ENCODE results near the gene EFNA2.

The EFNA2 gene

GRCh38 chr19:1275260-1275975, 10.3 kb upstream of the EFNA2 start, which contains the start of gene FAM174C:
TSS of gene FAM174C (plus strand) at chr19:1275530. CDS start at chr19:1275550, 20 bp downstream.
- Histone ChIP-seq H3K79me2 (ENCODE audit: insufficient read depth, low read length) (peaks cover 63% of the 10 kb centered on the region), H3K4me3 (ENCODE audit: low read length, poor library complexity, severe bottlenecking) (peak within 1 kb of the TSS; percentile 90), H3K9me2 (replicated peaks; ENCODE audit: low read depth, low read length) (no peaks in the 10 kb centered on the region), H3K4me1 (ENCODE audit: insufficient read depth, low read length, poor library complexity, severe bottlenecking) (peaks cover 35% of the 10 kb centered on the region), H3F3A (ENCODE audit: low read depth) (peaks cover 14% of the 10 kb centered on the region), H4K20me1 (ENCODE audit: insufficient read depth, low read length, poor library complexity, severe bottlenecking) (peaks cover 58% of the 10 kb centered on the region), H2AFZ (ENCODE audit: low read length) (peak within 1 kb of the TSS; percentile 21; the same call in 1 of the 2 replicates), H3K9me3 (ENCODE audit: insufficient read depth, low read depth, low read length) (no peaks in the 10 kb centered on the region), H3K4me2 (ENCODE audit: low read depth, low read length, poor library complexity, severe bottlenecking) (peak within 1 kb of the TSS; percentile 98), H3K36me3 (ENCODE audit: insufficient read depth, low read length) (peaks cover 55% of the 10 kb centered on the region; the same call in 1 of the 2 replicates), H3K27me3 (ENCODE audit: insufficient read depth, low read length, poor library complexity, severe bottlenecking) (no peaks in the 10 kb centered on the region), H3K9ac (ENCODE audit: low read depth, low read length, poor library complexity, severe bottlenecking) (peak within 1 kb of the TSS; percentile 85)
- TF ChIP-seq EZH2phosphoT487 (IDR thresholded peaks at IDR 0.05; ENCODE audit: borderline replicate concordance), result no peak
- TF ChIP-seq, protein P1, sequence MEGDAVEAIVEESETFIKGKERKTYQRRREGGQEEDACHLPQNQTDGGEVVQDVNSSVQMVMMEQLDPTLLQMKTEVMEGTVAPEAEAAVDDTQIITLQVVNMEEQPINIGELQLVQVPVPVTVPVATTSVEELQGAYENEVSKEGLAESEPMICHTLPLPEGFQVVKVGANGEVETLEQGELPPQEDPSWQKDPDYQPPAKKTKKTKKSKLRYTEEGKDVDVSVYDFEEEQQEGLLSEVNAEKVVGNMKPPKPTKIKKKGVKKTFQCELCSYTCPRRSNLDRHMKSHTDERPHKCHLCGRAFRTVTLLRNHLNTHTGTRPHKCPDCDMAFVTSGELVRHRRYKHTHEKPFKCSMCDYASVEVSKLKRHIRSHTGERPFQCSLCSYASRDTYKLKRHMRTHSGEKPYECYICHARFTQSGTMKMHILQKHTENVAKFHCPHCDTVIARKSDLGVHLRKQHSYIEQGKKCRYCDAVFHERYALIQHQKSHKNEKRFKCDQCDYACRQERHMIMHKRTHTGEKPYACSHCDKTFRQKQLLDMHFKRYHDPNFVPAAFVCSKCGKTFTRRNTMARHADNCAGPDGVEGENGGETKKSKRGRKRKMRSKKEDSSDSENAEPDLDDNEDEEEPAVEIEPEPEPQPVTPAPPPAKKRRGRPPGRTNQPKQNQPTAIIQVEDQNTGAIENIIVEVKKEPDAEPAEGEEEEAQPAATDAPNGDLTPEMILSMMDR (conservative IDR thresholded peaks at IDR 0.05; ENCODE audit: low read length), result no peak

GRCh38 chr19:1275976-1276627, 9.6 kb upstream of the EFNA2 start:
- Histone ChIP-seq H3K4me2 (ENCODE audit: low read depth, low read length, poor library complexity, severe bottlenecking) (peak overlapping the region; percentile 98), H3K9me2 (replicated peaks; ENCODE audit: low read depth, low read length) (no peaks in the 10 kb centered on the region), H3K36me3 (ENCODE audit: insufficient read depth, low read length) (peaks cover 49% of the 10 kb centered on the region; the same call in 1 of the 2 replicates), H3K4me3 (ENCODE audit: low read length, poor library complexity, severe bottlenecking) (peak overlapping the region; percentile 90), H3K9ac (ENCODE audit: low read depth, low read length, poor library complexity, severe bottlenecking) (peak overlapping the region; percentile 85), H3K9me3 (ENCODE audit: insufficient read depth, low read depth, low read length) (no peaks in the 10 kb centered on the region), H3F3A (ENCODE audit: low read depth) (peaks cover 14% of the 10 kb centered on the region), H4K20me1 (ENCODE audit: insufficient read depth, low read length, poor library complexity, severe bottlenecking) (peaks cover 51% of the 10 kb centered on the region), H3K4me1 (ENCODE audit: insufficient read depth, low read length, poor library complexity, severe bottlenecking) (peaks cover 28% of the 10 kb centered on the region), H3K79me2 (ENCODE audit: insufficient read depth, low read length) (peaks cover 56% of the 10 kb centered on the region), H2AFZ (ENCODE audit: low read length) (peak overlapping the region; percentile 21; the same call in 1 of the 2 replicates), H3K27me3 (ENCODE audit: insufficient read depth, low read length, poor library complexity, severe bottlenecking) (no peaks in the 10 kb centered on the region)
- no peak for TF ChIP-seq EZH2phosphoT487 (IDR thresholded peaks at IDR 0.05; ENCODE audit: borderline replicate concordance)
- TF ChIP-seq, protein P1 (conservative IDR thresholded peaks at IDR 0.05; ENCODE audit: low read length), result no peak

GRCh38 chr19:1276628-1277022, 9.0 kb upstream of the EFNA2 start:
- TF ChIP-seq, protein P1 (conservative IDR thresholded peaks at IDR 0.05; ENCODE audit: low read length), result no peak
- no peak for TF ChIP-seq EZH2phosphoT487 (IDR thresholded peaks at IDR 0.05; ENCODE audit: borderline replicate concordance)
- Histone ChIP-seq H3K27me3 (ENCODE audit: insufficient read depth, low read length, poor library complexity, severe bottlenecking) (no peaks in the 10 kb centered on the region), H3K9me2 (replicated peaks; ENCODE audit: low read depth, low read length) (no peaks in the 10 kb centered on the region), H3K36me3 (ENCODE audit: insufficient read depth, low read length) (peaks cover 44% of the 10 kb centered on the region; the same call in 1 of the 2 replicates), H2AFZ (ENCODE audit: low read length) (no peak overlapping the region), H3K4me2 (ENCODE audit: low read depth, low read length, poor library complexity, severe bottlenecking) (peak overlapping the region; percentile 98), H3F3A (ENCODE audit: low read depth) (peaks cover 14% of the 10 kb centered on the region), H4K20me1 (ENCODE audit: insufficient read depth, low read length, poor library complexity, severe bottlenecking) (peaks cover 46% of the 10 kb centered on the region), H3K79me2 (ENCODE audit: insufficient read depth, low read length) (peaks cover 51% of the 10 kb centered on the region), H3K4me3 (ENCODE audit: low read length, poor library complexity, severe bottlenecking) (peak overlapping the region; percentile 90), H3K9me3 (ENCODE audit: insufficient read depth, low read depth, low read length) (no peaks in the 10 kb centered on the region), H3K9ac (ENCODE audit: low read depth, low read length, poor library complexity, severe bottlenecking) (peak overlapping the region; percentile 85), H3K4me1 (ENCODE audit: insufficient read depth, low read length, poor library complexity, severe bottlenecking) (peaks cover 23% of the 10 kb centered on the region)
